Ramos (cell line): Measurements from ENCODE around the gene OTUD5.

Experiments used
- in situ Hi-C: fragments of 300-500 bp; cut with MboI; formaldehyde crosslinking; loops from one replicate; pipeline ENCODE4 v1.14.3; 2022; ENCODE audit warnings: low sequenced_read_pairs; ENCODE audit not compliant: unreplicated experiment

OTUD5 gene

DNA sequence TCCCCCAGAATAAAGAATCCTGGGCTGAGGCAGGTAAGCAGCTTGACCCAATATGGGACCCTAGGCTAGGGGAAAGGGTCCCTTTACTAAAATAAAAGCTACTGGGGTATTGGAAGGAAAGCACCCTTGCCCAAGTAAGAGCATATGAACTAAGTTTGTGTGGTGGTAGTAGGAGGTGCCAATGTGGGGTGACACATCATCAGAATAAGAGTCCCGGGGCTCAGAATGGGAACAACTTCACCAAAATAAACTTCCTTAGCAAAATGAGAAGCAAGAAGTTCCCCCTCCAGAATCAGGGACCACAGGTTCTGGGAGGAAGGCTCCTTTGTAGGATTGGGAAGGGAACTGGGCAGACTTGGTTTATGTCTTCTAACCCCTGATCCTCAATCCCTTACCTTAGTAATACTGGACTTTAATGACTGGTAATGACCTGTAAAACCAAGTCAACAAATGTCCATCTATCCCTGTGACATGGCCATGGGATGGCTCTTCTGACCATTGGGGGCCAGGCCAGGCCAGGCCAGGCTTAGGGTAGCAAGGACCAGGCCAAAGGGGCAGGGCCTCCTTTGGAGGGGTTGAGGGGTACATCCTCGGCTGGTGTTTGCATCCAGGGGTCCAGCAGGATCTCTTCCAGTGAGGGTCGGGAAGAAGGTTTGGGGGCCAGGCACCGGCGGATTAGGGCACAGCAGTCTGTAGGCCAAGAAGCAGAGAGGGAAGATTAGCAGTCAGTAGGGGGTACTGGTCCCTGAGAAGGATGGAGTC, 43.6 kb downstream of the OTUD5 start:
- in situ Hi-C loops, result no loop called here

DNA sequence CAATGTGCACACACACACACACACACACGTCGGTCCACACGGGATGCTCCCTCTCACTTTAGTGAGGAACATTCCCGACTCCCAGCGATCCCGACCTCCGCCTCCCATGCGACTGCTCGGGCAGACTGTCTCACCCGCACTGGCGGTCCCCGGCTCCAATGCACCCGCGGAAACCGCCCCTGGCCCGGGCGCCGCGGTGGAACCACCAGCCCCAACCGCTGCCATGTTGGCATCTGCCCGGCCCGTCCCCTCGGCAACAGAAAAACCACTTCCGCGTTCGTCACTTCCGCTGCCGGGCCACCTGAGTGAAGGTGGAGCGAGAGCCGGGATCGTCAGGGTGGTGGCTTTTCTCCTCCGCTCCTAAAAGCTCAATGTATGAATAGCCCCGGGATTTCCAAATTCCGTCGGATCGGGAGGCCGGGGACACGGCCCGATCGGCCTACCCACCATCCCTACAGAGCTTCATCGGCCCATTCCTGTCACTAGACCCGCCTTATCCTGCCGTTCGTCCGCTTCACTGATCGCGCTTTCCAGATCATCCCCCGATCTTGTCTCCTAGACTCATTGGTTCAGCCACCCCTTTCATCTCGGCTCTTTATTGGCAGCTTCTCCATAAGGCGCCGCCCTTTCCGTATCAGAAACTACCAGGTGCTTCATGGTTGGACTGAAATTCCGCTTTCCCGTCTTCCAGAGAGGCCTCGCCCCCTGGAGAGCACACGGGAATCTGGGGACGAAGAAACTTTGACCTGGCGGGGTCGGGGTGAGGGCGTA, 45.8 kb downstream of the OTUD5 start, which contains the start of gene SLC35A2:
SLC35A2 (minus strand) TSS at position 235 of the 771 bp plus-strand sequence; CDS start at position 225, 10 bp downstream.
- in situ Hi-C loops, result no loop called here

DNA sequence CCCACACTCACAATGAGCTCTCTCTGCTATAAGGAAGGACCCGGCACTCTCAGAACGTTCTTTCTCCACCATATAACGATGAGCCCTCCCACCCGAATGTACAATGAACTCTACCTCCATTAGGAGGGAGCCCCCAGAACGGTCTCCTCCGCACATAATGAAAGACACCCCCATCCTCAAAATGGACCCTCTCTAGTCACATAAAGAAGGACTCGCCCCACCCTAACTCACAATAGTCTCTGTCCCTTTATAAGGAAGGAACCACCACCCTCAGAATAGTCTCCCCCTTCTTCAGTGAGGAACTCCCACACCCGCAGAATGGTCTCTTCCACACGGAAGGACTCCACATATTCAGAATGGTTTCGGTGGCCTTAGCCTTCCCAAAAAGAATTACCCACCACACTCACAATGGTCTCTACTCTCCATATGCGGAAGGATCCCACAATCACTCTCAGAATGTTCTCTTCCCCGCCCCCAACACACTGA, 46.4 kb downstream of the OTUD5 start:
- in situ Hi-C loops, result no loop called here

DNA sequence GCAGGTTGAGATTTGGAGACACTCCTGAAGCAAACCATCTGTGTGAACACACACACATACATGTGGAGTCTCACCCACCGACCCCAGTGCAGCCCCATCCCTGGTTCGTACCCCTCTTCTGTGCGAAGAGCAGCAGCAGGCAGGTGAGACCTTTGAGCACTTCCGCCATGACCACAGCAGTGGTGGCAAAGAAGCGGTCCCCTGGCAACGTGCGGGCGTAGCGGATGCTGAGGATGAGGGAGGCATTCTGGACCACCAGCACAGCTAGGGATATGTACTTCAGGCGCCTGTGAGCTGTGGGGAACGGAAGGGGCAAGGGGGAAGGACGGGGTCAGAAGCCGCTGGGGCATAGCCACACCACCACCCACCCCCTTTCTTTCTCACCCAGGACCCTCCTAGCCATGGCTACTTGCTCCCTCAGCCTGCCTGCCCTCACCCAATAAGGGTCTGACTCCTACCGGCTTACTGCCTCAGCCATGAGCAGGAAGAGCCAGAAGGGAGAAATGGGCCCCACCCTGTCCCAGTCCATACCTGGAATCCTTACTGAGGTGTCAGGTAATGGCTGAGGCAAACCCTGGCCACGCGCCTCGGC, 47.6 kb downstream of the OTUD5 start:
- in situ Hi-C loops, result no loop called here

DNA sequence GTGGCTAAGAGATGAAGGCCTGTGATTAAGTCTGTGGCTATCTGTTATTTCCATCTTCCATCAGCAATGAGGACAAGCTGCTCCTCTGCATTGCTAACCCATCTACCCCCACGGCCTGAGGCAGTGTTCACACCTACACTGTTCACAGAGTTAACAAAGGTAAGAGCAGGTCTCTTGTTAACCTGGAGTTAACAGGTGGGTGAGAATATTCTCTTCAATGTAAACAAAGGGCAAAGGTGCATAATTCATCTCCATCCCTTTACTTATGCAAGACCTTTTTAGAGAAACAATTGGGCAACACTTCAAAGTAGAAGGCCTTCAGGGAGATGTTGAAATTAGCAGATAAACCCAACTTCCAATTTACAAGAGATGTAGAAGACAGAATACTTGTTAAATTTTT, 48.8 kb downstream of the OTUD5 start:
- in situ Hi-C loops, result no loop called here

DNA sequence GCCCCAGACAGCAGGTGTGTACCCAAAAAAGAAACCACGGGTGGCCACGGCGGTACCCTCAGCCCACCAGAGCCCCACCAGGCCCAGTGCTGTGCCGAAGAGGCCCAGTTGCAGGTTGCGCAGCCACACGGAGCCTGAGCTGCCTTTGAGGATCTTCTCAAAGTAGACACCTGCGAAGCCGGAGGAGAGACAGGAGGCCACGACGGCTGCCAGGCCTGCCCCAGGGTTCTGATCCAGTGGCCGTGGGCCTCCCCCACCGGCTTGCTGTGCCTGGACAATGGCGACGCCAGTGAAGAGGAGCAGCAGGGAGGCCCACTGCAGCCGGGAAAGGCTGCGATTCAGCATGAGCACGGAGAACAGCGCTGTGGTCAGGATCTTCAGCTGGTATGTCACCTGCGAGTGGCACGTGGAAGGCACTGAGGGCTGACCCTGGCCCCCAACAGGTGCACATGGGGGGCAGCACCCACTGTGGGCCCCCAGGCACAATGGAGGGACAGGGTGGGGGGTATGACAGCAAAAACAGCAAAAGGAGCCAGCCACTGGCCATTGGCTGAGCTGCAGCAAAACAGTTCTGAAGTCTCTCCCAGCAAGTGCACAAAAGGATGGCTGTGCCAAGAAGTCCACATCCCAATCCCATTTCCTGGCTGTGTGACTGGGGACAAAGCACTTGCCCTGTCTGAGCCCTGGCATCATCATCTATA, 52.2 kb downstream of the OTUD5 start:
- in situ Hi-C loops, result no loop called here

DNA sequence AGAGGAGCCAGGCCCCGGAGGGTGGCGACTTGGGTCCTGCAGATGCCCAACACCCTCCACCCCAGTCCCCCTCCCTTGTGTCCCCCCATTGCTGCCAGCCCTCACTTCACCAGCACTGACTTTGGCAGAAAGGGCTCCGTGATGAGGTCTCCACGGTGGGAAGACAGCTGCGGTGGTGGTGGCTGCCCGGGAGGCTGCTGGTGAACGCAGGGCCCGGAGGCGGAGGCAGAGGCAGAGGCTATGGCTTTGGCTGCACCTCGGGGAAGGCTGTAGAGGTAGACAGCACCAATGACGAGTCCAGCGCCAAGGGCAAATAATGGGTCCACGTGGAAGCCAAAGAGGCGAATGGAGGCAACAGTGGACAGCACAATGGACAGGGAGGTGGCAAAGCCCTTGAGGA, 52.8 kb downstream of the OTUD5 start:
- in situ Hi-C loops, result loop anchor here (5.0 kb wide), 1 partner anchor 43 kb away; no protein-coding TSS in a partner anchor

DNA sequence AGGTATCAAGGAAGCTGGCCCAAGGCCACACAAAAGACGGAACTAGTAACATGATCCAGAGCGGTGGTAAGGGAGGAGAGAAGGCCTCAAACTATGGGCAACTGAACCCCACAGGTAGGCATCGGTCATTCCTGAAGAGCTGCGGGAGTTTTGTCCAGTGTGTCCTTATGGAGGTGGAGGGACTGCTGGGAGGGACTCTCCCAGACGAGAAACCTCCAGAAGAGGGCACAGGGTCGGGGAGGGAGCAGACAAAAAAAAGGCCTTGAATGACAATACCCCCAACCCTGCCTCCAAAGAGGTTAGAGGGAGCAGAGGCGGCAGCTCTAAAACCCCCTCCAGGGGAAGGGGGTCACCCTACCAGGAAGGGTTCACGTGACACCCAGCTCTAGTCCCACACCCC, 53.2 kb downstream of the OTUD5 start:
- in situ Hi-C loops, result loop anchor here (5.0 kb wide), 1 partner anchor 43 kb away; no protein-coding TSS in a partner anchor

DNA sequence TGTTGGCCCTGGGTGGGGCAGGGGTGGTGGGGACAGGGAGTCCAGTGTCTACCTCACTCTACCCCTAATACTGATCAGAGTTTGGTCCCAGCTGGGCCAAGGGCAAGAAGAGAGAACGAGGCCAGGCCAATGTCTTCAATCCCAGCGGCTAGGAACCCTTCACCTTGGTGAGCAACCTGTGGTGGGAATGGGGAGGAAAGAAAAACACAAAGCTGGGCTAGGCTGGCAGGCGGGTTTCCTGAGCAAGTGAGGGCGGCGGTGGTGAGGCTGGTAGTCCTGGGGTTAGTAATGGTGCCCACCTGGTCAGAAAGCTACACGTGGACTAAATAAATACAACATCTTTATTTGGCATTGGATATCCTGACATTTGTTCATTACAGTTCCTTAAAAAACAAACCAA, 54.1 kb downstream of the OTUD5 start:
- in situ Hi-C loops, result loop anchor here (5.0 kb wide), 1 partner anchor 44 kb away; no protein-coding TSS in a partner anchor

DNA sequence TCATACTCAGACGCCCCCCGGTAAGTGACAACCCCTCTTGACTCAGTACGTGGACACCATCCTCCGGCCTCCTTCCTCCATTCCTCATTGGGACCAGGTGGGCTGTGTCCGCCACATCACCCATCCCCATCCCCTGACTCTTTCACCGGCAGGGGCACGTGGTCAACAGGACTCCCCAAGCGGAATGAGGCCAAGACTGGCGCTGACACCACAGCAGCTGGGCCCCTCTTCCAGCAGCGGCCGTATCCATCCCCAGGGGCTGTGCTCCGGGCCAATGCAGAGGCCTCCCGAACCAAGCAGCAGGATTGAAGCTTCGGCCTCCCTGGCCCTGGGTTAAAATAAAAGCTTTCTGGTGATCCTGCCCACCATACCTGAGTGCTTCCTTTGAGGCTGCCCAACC, 54.6 kb downstream of the OTUD5 start:
- in situ Hi-C loops, result loop anchor here (5.0 kb wide), 1 partner anchor 45 kb away; no protein-coding TSS in a partner anchor

DNA sequence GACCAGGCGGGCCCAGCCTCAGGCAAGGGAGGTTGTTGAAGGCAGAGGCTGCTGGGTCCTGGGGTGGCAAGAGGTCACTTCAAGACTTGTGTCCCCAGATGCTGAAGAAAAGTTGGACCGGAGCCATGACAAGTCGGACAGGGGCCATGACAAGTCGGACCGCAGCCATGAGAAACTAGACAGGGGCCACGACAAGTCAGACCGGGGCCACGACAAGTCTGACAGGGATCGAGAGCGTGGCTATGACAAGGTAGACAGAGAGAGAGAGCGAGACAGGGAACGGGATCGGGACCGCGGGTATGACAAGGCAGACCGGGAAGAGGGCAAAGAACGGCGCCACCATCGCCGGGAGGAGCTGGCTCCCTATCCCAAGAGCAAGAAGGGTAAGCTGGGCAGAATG, 55.3 kb downstream of the OTUD5 start:
- in situ Hi-C loops, result loop anchor here (5.0 kb wide), 1 partner anchor 45 kb away; no protein-coding TSS in a partner anchor

DNA sequence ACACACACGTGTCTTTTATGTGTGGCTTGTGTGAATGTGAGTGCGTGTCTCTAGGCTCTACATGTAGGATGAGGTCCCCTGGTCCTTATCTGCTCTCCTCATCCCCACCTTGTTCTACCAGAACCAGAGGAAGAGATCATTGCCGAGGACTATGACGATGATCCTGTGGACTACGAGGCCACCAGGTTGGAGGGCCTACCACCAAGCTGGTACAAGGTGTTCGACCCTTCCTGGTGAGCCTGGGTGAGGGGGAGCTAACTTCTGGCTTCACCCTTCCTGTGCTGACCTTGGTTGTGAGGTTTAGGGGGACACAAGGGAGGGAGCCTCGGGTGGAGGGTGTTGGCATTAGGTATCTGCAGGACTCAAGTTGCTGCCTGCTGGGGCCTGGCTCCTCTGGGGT, 56.3 kb downstream of the OTUD5 start:
- in situ Hi-C loops, result loop anchor here (5.0 kb wide), 1 partner anchor 46 kb away; no protein-coding TSS in a partner anchor

DNA sequence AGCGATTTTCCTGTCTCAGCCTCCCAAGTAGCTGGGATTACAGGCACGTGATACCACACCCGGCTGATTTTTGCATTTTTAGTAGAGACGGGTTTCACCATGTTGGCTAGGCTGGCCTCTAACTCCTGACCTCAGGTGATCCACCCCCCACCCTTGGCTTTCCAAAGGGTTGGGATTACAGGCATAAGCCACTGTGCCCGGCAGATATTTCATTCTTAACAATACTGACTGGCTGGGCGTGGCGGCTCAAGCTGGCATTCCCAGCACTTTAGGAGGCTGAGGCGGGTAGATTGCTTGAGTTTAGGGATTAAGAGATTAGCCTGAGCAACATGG, 58.4 kb downstream of the OTUD5 start:
- in situ Hi-C loops, result no loop called here

DNA sequence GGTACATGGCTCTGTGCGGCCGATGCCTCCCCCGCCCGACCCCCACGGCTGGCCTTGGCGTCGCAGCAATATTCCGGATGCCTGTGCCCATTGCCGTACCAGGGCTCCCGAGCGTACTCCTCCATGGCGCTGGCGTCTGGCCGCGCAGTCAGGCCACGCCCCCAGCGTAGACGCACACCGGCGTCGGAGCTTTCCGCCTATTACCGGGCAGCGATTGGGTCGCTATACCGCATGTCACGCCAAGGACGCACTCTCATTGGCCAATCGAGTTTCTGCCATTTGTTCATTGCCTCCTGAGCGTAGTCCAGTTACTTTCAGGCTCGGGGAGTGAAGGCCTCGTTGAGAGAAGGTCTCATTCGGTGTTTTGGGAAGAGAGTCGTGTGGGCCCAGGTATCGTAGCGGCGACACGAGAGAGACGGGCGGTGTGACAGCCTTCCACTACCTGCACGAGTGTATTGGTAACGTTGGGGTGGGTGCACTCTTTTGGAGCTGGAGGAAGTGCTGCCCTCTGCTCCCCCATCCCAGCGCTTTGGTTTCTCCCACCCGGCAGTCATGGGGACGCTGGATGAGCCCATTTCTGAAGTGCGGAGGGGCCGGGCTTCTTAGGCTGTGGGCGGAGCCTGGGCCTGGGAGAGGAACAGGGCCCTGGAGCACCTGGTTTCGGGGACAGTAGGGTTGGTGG, 59.6 kb downstream of the OTUD5 start, which contains the start of the genes PQBP1 and TIMM17B:
PQBP1 (plus strand) TSS at position 306 of the 682 bp plus-strand sequence. CDS start 580 bp downstream, outside the sequence.
TIMM17B (minus strand) TSS at position 144 of the 682 bp plus-strand sequence; CDS start at position 125, 19 bp downstream.
- in situ Hi-C loops, result no loop called here

DNA sequence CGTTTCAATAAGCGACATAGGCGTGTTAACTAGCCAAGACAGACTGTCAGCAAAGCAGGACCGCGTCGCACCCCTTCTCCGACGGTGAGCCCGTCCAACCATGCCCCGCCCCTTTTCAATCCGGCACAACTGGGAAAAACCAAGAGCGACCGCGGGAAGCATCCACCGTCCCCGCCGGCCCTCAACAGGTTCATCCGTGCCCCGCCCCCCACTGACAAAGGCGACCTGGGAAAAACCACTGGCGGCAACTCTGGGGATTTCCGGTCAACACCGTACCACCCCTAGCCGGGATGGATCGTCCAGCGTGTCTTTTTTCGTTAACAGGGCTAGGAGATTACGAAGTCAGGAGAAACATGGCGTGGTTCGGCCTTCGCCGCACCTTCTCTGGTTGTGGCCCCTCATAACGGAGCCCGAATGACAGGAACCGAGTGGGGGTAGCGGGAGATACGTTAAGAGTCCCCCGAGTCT, 60.2 kb downstream of the OTUD5 start:
- in situ Hi-C loops, result no loop called here

DNA sequence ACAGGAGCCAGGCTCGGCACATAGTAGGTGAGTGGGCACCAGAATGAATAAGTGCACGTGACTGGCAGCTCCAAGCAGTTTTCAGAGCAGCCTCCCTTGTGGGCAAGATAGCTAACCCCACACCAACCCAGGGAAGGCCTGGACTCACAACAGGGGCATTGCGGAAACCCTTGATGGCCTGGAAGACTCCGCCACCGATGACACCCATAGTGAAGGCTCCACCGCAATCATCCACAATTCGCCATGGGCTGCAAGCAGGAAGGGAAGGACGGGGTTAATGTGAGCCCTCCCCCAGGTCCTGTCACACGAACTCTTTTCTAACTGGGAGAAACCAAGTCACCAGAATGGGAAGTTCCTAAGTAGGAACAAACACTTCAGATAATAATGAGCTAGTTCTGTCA, 60.8 kb downstream of the OTUD5 start:
- in situ Hi-C loops, result no loop called here

DNA sequence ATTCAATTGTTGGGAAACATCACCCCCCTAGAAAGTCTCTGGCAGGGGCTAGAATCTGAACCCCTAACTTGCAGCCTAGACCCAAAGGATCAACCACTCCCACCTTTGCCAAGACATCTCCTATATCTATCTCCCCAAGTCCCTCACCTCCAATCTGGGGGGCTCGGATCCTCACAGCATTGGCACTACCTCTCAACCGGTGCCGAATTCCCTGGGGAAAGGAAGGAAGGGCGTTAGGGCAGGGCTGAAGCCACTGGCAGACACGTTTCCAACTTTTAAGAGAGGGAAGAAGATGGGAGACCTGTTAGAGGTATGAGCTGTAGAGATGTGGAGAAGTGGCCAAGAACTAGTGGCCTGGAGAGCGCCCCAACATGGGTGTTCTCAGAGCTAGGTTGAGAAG, 62.5 kb downstream of the OTUD5 start:
- in situ Hi-C loops, result no loop called here

DNA sequence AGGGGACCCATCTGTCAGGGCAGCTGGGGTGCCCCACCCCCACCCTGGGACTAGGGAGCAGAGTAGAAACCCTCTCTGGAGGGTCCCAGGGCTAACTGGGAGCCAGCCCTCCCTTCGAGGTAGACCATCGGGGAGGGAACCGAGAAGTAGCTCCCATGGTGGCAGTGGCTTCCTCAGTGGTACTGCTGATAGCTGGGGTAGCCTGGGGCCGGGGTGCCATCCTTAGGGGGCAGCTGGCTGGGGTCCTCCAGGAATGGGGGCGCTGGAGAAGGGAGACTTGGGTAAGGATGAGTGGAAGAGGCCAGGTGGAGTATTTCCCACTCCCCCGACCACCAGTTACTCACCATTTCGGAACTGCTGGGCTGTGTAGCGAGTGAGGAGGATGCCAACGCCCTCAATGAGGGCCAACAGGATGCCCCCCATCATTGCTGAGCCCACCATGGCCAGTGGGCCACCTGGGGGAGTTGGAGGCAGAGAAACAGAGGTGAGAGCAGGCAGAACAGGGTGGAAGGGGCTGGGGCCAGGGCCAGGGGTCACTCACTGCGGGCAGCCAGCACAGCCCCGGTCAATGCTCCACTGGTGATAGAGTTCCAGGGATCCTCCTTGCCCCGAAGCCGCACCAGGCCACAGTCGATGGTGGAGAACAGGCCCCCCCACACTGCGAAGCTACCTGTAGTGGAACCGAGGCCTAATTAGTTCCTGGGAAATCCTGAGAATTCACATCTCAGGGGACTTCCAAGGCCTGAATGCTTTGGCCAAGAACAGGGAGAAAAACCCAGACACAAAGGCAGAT, 63.7 kb downstream of the OTUD5 start:
- in situ Hi-C loops, result no loop called here
